GM12891 (cell line): ENCODE results near the gene TNN.

Experiments used
- POLR2A ChIP-seq: IDR thresholded peaks from 2 replicates; pipeline ENCODE4 v1.6.1; 2011; ENCODE audit warnings: low read depth, low read length, control low read depth
- POLR2AphosphoS5 ChIP-seq: IDR thresholded peaks from 2 replicates; pipeline ENCODE4 v1.6.1; 2011; ENCODE audit warnings: low read depth, low read length, control low read depth
- TAF1 ChIP-seq: IDR thresholded peaks from 2 replicates; pipeline ENCODE4 v1.6.1; 2011; ENCODE audit warnings: low read depth, low read length, control low read depth

DNA sequence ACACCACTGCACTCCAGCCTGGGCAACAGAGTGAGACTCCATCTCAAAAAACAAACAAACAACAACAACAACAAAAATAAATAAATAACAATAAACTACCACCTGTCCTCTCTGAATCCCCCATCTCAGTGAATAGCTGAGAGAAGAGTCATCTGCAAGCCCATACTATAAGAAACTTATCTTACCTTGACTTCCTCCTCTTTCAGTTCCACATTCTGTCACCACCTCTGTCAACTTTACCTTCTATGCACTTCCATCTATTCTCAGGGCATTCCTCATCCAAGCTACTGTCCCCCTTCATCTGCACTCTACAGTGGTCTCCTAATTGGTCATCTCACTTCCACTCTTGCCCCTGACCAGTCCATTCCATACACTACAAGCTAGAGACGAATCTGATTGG lies 66.9 kb downstream of the TNN start:
- TF ChIP-seq POLR2A: no peak
- no peak for TF ChIP-seq TAF1
- TF ChIP-seq POLR2AphosphoS5: no peak
